Gastroesophageal sphincter (tissue), 4 donors: ENCODE data around the gene VOPP1. TPM values are rescaled to one million over a fixed set of nuclear protein-coding genes. Genes with fewer than 3 reads are reported as not detected.

Source experiments
- ATAC-seq: fragments of 150-250 bp; one replicate; pipeline ENCODE4 v1.9.1; 2016; ENCODE audit warnings: mild to moderate bottlenecking, moderate library complexity
- H3K27ac ChIP-seq, 4 donors: fragments of 200-600 bp; sonication (generic) in 3 of 4; 1 replicate in 3 of 4; 2 replicates in 1 of 4; pipeline ENCODE4 v1.5.1; 2016 to 2019
- H3K27me3 ChIP-seq: fragments of 200-600 bp; sonication (generic); one replicate; pipeline ENCODE4 v1.5.1; 2019
- H3K36me3 ChIP-seq, 2 donors: fragments of 200-600 bp; sonication (generic); one replicate each; pipeline ENCODE4 v1.5.1; 2019; ENCODE audit warnings: control low read depth in 1 of 2
- H3K4me1 ChIP-seq, 3 donors: fragments of 200-600 bp; sonication (generic); 1 replicate in 2 of 3; 2 replicates in 1 of 3; pipeline ENCODE4 v1.5.1; 2016 to 2019; ENCODE audit warnings: control low read depth in 2 of 3
- H3K4me3 ChIP-seq, 2 donors: fragments of 200-600 bp; sonication (generic); one replicate each; pipeline ENCODE4 v1.5.1; 2019; ENCODE audit warnings: mild to moderate bottlenecking in 1 of 2, moderate library complexity in 1 of 2
- H3K9me3 ChIP-seq, 3 donors: fragments of 200-600 bp; sonication (generic); one replicate each; pipeline ENCODE4 v1.5.1; 2017 to 2019; ENCODE audit warnings: control low read depth in 2 of 3
- EP300 ChIP-seq: sonication (generic); formaldehyde crosslinking; IDR thresholded peaks from one replicate; pipeline ENCODE4 v1.6.1; 2017; ENCODE audit warnings: antibody characterized with exemption, mild to moderate bottlenecking
- POLR2A ChIP-seq, 2 donors: fragments of 450-650 bp; IDR thresholded peaks; one replicate each; pipeline ENCODE4 v1.6.1; 2017; ENCODE audit warnings: antibody characterized with exemption in 2 of 2, mild to moderate bottlenecking in 2 of 2, moderate library complexity in 1 of 2
- POLR2AphosphoS5 ChIP-seq: sonication (generic); formaldehyde crosslinking; IDR thresholded peaks from one replicate; pipeline ENCODE4 v1.6.1; 2017; ENCODE audit warnings: antibody characterized with exemption
- WGBS, 2 donors: methylation state at CpG; one replicate each; pipeline ENCODE4 v1.1.5; 2018; ENCODE audit warnings: low coverage in 1 of 2; 5-methylcytosine and 5-hydroxymethylcytosine counted together
- total RNA-seq, 4 donors: library from RNA; depleted of rRNA; stranded (reverse); fragments of >200 nt; gene quantifications; one replicate each; pipeline ENCODE4 v1.1.0, GENCODE V29; 2016
- TF ChIP-seq, protein P1 (sequence below), 4 experiments: fragments of 200-600 bp in 2 of 4; fragments of 450-650 bp in 2 of 4; sonication (generic) in 1 of 4; IDR thresholded peaks; one replicate each; pipeline ENCODE4 v1.5.1; 2017 to 2019; ENCODE audit warnings: antibody characterized with exemption in 4 of 4, mild to moderate bottlenecking in 2 of 4, moderate library complexity in 2 of 4

The VOPP1 gene
- total RNA-seq, 4 donors from 2014 or later: 20.5 to 51.6 (median 33.4) TPM

DNA sequence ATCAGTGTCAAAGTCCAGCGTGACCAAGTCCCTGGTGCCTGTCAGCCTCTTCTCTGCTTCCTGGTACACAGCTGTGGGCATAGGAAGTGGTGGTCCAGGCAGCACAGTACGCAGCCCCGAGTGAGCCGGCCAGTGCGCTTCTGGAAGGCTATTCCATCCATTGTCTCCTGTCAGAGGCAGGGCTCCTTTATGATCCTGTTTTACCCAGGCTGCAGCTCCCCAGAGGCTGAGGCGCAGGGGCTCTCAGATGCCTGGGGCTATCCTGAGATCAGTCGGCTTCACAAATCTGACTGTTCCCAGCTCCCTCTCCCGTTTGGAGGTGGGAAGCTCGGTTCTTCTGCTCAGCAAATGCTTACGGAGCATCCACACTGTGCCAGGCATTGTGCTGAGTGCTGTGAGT is 136.8 kb downstream of the VOPP1 start:
- 60 to 75% methylated on average over 1 to 4 of the region's 10 CpGs for WGBS, 2 donors
- TF ChIP-seq EP300 (no peak), POLR2AphosphoS5 (no peak), POLR2A (IDR thresholded peaks at IDR 0.05) (no peak)
- TF ChIP-seq, protein P1, sequence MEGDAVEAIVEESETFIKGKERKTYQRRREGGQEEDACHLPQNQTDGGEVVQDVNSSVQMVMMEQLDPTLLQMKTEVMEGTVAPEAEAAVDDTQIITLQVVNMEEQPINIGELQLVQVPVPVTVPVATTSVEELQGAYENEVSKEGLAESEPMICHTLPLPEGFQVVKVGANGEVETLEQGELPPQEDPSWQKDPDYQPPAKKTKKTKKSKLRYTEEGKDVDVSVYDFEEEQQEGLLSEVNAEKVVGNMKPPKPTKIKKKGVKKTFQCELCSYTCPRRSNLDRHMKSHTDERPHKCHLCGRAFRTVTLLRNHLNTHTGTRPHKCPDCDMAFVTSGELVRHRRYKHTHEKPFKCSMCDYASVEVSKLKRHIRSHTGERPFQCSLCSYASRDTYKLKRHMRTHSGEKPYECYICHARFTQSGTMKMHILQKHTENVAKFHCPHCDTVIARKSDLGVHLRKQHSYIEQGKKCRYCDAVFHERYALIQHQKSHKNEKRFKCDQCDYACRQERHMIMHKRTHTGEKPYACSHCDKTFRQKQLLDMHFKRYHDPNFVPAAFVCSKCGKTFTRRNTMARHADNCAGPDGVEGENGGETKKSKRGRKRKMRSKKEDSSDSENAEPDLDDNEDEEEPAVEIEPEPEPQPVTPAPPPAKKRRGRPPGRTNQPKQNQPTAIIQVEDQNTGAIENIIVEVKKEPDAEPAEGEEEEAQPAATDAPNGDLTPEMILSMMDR (IDR thresholded peaks at IDR 0.05): no peak
- H3K4me3 ChIP-seq: no peak overlapping the region
- no peak for ATAC-seq
- H3K36me3 ChIP-seq: peaks cover 0 to 12% of the 10 kb centered on the region in 2 donors
- H3K27me3 ChIP-seq: no peaks in the 10 kb centered on the region
- no peaks in the 10 kb centered on the region for H3K4me1 ChIP-seq
- H3K9me3 ChIP-seq: no peaks in the 10 kb centered on the region
- no peak overlapping the region for H3K27ac ChIP-seq

DNA sequence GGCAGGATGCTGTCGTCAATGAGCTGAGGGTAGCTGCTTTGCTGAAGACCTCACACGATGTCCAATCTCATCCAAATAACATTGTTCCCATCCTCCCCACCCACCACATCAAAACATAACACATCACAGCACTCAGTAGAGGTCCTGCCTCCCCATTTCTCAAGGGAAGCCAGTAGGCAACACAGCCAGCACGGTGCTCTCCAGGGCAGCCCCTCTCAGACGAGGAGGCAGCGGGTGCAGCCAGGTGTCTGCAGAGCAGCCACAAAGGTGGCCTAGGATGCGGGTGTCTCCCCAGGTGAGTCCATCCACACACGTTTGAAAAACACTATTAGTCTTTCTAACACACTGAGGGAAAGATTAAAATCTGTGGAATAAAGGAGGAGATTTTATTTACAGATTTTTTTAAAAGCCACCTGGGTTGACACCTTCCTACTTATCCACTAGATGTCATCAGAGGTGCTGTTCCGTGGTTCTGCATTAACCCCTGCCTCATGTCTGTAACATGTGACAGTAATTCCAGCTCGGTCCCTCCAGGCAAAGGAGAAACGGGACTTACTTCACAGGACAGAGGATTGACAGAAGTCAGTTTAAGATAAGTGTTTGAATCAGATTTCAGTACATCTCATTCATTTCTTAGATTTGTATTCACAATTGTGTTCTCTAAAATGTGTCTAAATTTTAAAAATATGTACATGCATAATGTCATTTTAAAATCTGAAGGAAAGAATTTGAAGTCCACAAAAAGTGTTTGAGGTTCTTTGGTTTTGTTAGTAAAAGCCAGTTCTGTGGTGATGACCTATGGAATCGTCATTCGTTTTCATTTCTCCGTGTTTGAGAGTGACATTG is 139.1 kb downstream of the VOPP1 start:
- H3K4me3 ChIP-seq: no peak overlapping the region
- H3K9me3 ChIP-seq: no peaks in the 10 kb centered on the region
- TF ChIP-seq POLR2A (IDR thresholded peaks at IDR 0.05): no peak
- TF ChIP-seq, protein P1 (IDR thresholded peaks at IDR 0.05): peak in 3 of 4 experiments; percentile 7 to 43 (median 29)
- H3K36me3 ChIP-seq: peaks cover 0 to 23% of the 10 kb centered on the region in 2 donors
- no peaks in the 10 kb centered on the region for H3K4me1 ChIP-seq
- no peaks in the 10 kb centered on the region for H3K27me3 ChIP-seq
- H3K27ac ChIP-seq: no peak overlapping the region
- ATAC-seq: no peak
- WGBS, 2 donors: 50 to 57% methylated on average over 8 to 10 of the region's 13 CpGs

- Histone ChIP-seq H3K27me3 (no peaks in the 10 kb centered on the region), H3K36me3 (peaks cover 0 to 28% of the 10 kb centered on the region in 2 donors), H3K4me1 (no peaks in the 10 kb centered on the region), H3K4me3 (no peak overlapping the region), H3K27ac (no peak overlapping the region), H3K9me3 (no peaks in the 10 kb centered on the region)
- 81 to 91% methylated on average over 3 of the region's 3 CpGs for WGBS, 2 donors
- TF ChIP-seq, protein P1 (IDR thresholded peaks at IDR 0.05): no peak
- no peak for TF ChIP-seq EP300
- no peak for TF ChIP-seq POLR2AphosphoS5
- ATAC-seq: no peak
Observed at GRCh38 chr7:55432506-55432905, 139.8 kb downstream of the VOPP1 start.

GRCh38 chr7:55431898-55432297 is 140.4 kb downstream of the VOPP1 start:
- WGBS, 2 donors: 0% methylated on average over 1 of the region's 2 CpGs; no CpG with 5 or more reads in 1 of the 2 donors
- Histone ChIP-seq H3K9me3 (no peaks in the 10 kb centered on the region), H3K36me3 (peaks cover 0 to 31% of the 10 kb centered on the region in 2 donors), H3K27me3 (no peaks in the 10 kb centered on the region), H3K4me1 (no peaks in the 10 kb centered on the region), H3K4me3 (no peak overlapping the region), H3K27ac (no peak overlapping the region)
- TF ChIP-seq POLR2A (IDR thresholded peaks at IDR 0.05): no peak
- TF ChIP-seq, protein P1 (IDR thresholded peaks at IDR 0.05): no peak
- ATAC-seq: no peak

- Histone ChIP-seq H3K27me3 (no peaks in the 10 kb centered on the region), H3K27ac (no peak overlapping the region), H3K4me3 (no peak overlapping the region), H3K9me3 (no peaks in the 10 kb centered on the region), H3K4me1 (no peaks in the 10 kb centered on the region), H3K36me3 (peaks cover 0 to 50% of the 10 kb centered on the region in 2 donors)
- no peak for ATAC-seq
- TF ChIP-seq POLR2AphosphoS5: no peak
- 71 to 80% methylated on average over 1 to 7 of the region's 11 CpGs for WGBS, 2 donors
Observed at GRCh38 chr7:55429835-55430499, 142.3 kb downstream of the VOPP1 start.
